GM19025 (cell line): Measurements from ENCODE around the gene FBLN2.

Experiments used
- ATAC-seq: cut with Tn5 transposase; IDR thresholded peaks from one replicate; pipeline ENCODE4 v1.9.1; 2021; ENCODE audit warnings: mild to moderate bottlenecking, low read depth, moderate library complexity; ENCODE audit not compliant: unreplicated experiment

FBLN2 gene

GRCh38 chr3:13575459-13576061 is 26.6 kb downstream of the FBLN2 start:
- ATAC-seq: no peak

GRCh38 chr3:13577181-13578121 is 28.5 kb downstream of the FBLN2 start:
- no peak for ATAC-seq

DNA sequence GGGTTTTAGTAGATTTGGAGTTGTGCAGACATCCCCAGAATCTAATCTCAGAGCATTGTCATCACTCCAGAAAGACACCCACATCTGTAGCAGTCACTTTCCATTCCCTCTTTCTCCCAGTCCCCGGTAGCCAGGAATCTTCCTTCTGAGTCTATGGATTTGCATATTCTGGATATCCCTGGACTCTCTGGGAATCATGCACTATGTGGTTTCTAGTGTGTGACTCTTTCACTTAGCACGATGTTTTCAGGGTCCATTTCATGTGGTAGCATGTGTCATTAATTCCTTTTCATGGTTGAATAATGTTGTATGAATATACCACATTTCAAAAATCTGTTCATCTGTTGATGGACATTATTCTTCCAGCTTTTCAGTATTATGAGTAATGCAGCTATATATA is 29.3 kb downstream of the FBLN2 start:
- no peak for ATAC-seq

- no peak for ATAC-seq
Observed at GRCh38 chr3:13579063-13579462, 30.1 kb downstream of the FBLN2 start.

DNA sequence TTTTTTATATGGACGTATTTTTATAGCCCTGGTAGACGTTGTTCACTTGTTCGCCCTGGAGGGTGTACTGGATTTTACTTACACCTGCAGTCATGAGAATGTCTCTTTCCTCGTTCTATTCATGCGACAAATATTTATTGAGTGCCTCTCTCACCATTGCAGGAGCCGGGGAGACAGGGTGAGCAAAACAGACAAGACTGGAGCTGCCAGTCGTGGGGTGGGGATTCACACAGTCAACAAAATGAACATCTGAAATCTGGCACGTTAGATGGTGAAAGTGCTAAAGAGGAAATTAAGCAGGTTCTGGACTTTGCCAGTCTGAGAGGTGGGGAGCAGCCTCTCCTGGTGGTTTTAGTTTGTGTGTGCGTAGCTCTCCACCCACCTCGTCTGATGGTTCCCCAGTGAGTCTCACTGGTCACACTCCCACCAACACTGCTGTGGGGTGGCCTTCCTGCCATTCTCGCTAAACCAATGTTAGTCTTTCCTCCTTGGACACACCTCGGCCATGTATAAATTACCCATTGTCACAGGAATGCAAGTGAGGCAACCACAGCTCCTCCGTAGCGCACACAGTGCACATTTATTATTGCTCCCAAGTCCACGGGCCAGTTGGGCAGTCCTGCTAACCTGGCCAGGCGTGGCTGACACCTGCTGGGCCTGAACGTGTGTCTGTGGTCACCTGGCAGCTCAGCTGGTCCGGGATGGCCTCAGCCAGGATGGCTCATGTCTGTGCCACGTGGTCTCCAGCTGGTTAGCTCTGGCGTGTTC is 31.5 kb downstream of the FBLN2 start:
- no peak for ATAC-seq

- ATAC-seq: no peak
Observed at GRCh38 chr3:13581485-13582365, 32.8 kb downstream of the FBLN2 start.

- ATAC-seq: no peak
Observed at GRCh38 chr3:13582366-13583250, 33.7 kb downstream of the FBLN2 start.

GRCh38 chr3:13583251-13584180 is 34.6 kb downstream of the FBLN2 start:
- ATAC-seq: no peak

DNA sequence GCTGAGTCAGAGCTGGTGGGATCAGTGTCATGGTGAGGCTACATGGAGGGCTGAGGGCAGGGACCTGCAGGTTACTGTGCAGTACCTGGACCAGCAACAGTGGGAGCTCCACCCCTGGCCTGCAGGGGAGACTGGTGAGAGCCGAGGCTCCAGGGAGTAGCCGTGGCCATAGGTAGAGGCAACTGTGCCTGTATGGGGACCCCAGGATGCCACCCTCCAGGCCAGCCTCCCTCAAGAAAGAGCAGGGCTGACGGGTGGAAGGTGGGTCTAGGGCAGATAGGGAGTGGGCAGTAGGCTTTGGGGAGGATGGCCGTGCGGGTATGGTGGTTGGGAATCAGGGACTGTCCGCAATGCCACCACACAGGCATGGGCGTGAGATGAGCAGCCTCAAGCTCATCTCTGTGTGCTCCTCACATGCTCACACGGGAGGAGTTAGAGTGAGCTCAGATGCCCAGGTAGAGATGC is 35.5 kb downstream of the FBLN2 start:
- ATAC-seq: no peak

- no peak for ATAC-seq
Observed at GRCh38 chr3:13584901-13585300, 36.0 kb downstream of the FBLN2 start.

GRCh38 chr3:13587442-13587841 is 38.5 kb downstream of the FBLN2 start:
- no peak for ATAC-seq

- ATAC-seq: no peak
Observed at GRCh38 chr3:13588221-13588701, 39.3 kb downstream of the FBLN2 start.

GRCh38 chr3:13588993-13589392 is 40.1 kb downstream of the FBLN2 start:
- ATAC-seq: no peak

DNA sequence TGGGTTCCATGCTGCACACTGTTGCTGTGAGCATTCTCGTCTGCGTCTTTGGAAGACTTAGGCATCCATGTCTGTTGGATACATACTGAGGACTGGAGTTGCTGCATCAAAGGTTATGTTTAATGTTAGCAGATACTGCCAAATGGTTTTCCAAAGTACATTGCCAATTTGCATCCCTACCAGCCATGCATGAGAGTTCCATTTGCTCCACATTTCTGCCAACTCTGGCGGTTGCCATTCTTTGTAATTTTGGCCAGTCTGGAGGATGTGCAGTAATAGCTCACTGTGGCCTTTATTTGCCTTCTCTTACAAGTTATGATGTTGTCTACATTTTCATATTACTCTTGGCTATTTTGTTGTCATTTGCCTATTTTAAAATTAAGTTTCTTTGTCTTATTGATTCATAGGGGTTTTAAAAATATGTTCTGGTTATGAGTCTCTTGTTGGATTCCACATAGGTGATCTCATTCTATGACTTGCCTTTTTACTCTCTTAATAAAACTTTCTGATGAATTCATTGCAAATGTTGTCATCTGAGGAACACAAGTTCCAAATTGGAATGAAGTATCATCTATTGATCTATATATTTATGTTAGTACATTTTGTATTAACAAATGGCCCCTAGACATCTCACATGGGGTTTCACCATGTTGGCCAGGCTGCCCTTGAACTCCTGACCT is 42.1 kb downstream of the FBLN2 start:
- ATAC-seq: no peak

- ATAC-seq: no peak
Observed at GRCh38 chr3:13593615-13594014, 44.7 kb downstream of the FBLN2 start.

GRCh38 chr3:13594146-13594545 is 45.2 kb downstream of the FBLN2 start:
- no peak for ATAC-seq

DNA sequence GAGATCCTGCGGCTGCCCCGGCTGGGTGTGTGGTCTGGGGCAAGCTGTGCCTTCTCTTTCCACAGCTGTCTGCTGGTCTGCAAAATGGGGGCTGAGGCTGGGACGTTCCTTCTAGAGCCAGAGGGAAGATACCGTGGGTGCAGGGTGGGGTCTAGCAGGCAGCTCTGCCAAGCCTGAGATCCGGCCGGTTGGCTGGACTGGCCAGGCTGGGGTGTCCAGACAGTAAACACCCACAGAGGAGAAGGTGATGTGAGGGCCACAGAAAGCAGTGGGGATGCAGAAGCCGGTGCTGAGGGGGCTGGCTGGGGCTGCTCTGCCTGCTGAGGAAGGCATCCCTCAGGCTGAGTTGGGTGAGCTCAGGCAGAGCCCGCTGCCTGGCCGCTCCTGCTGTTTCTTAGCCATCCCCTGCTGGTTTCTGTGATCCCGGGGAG is 46.1 kb downstream of the FBLN2 start:
- no peak for ATAC-seq
